HG02610 (cell line): ENCODE data around the gene FKBP1A.

Experiments used
- ATAC-seq: cut with Tn5 transposase; IDR thresholded peaks from one replicate; pipeline ENCODE4 v1.9.1; 2021; ENCODE audit warnings: mild to moderate bottlenecking, moderate library complexity; ENCODE audit not compliant: unreplicated experiment

The FKBP1A gene

DNA sequence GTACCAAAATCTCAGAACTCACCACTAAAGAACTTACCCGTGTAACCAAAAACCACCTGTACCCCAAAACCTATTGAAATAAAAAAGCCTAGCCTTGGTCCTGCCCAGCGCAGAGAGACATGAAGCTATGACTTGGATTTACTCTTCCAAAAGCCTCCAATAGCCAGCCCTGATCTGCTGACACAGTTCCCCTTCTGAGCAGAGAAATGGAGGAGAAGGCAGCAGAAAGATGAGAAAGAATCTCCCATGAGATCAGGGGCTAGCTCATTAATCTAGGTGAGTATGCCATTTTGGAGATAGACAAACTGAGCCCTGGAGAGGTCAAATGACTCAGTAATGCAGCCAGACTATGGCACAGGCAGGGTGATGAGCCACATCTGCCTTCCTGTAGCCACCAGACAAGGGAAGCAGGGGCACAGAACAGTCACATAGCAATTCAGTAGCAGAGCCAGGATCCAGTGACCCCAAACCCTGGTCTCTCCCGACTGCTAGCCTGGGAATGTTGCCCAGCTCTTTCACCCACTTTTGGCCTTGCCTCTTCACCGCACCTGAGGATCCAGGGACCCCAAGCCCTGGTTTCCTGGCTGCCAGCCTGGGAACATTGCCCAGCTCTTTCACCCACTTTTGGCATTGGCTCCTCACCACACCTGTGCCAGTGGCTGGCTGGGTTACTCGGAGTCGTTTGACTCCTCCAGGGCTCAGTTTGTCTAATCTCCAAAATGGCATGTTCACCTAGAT, 56.7 kb downstream of the FKBP1A start:
- ATAC-seq: no peak

- no peak for ATAC-seq
These were observed 58.1 kb downstream of the FKBP1A start for GRCh38 chr20:1334761-1335160.

DNA sequence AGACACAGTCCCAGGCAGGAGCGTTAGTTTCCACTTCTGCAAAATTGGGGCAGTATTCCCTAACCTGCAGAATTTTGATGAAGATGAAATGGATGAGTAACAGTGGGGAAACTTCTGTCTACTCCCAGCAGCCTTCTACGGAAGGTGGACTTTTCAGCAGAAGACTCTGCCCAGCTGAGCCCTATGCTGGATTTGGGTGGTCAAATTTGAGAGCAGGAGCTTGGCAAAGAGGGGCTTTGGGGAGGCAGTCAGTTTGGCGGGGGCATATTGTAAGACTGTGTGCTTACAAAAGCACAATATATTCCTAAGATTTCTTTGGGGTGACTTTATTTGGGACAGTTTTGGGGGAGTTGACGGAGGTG, 58.5 kb downstream of the FKBP1A start:
- no peak for ATAC-seq

- ATAC-seq: no peak
These were observed 59.1 kb downstream of the FKBP1A start for GRCh38 chr20:1333462-1334369.

- ATAC-seq: no peak
These were observed 60.0 kb downstream of the FKBP1A start for GRCh38 chr20:1332749-1333300.

DNA sequence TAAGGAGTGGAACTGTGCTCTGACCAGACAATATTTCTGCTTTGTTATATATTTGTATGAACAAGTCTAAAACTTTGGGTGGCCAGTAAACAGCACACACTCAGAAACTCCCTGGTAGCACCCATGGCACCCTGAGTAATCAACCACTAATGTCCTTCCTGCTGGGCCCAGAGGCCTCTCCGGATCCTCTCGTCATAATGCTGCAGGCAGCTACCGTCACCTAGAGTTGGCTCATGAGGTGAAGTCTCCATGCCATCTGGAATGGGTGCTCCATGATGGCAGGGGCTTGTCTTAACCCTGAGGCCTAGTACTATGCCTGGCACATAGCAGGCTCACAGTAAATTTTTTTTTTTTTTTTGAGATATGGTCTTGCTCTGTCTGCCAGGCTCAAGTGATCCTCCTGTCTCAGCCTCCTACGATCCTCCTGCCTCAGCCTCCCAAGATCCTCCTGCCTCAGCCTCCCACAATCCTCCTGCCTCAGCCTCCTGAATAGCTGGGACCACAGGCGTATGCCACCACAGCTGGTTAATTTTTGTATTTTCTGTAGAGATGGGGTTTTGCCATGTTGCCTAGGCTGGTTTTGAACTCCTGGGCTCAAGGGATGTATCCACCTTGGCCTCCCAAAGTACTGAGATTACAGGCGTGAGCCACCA, 60.9 kb downstream of the FKBP1A start:
- ATAC-seq: no peak

- ATAC-seq: no peak
These were observed 61.8 kb downstream of the FKBP1A start for GRCh38 chr20:1331101-1331500.

- ATAC-seq: no peak
These were observed 62.6 kb downstream of the FKBP1A start for GRCh38 chr20:1330075-1330830.

DNA sequence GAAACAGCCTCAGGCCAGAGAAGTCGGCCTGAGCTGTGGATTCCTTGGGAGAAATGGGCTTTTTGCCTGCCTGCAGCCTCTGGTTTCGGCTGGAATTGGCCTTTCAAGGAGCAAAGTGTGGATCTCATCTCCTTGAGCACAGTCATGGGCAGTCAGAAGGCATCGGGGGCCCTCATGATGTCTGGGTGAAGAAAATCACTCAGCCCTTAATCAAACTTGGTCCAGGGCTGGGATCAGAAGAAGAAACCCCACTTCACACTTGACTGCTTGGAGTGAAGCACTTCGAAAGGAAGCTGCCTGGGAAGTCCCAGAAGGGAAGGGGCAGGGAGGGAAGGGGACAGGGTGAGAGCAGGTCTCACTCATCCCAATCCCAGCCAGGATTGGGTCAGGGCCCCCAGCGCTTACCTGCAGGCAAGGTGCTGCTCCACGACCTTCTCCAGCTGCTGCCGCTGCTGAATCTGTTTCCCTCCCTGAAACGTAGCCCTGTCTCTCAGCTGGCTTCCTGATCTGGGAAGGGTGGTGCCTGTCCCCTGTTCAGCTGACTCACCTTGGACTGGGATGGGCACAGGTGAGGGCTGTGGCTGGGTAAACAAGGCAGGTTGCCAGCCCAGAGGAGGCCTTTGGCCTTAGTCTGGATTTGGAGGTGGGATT, 64.0 kb downstream of the FKBP1A start, which contains the start of gene SDCBP2:
SDCBP2 (minus strand) TSS at position 460 of the 651 bp plus-strand sequence. CDS start 8,723 bp downstream, outside the sequence.
- ATAC-seq: no peak

DNA sequence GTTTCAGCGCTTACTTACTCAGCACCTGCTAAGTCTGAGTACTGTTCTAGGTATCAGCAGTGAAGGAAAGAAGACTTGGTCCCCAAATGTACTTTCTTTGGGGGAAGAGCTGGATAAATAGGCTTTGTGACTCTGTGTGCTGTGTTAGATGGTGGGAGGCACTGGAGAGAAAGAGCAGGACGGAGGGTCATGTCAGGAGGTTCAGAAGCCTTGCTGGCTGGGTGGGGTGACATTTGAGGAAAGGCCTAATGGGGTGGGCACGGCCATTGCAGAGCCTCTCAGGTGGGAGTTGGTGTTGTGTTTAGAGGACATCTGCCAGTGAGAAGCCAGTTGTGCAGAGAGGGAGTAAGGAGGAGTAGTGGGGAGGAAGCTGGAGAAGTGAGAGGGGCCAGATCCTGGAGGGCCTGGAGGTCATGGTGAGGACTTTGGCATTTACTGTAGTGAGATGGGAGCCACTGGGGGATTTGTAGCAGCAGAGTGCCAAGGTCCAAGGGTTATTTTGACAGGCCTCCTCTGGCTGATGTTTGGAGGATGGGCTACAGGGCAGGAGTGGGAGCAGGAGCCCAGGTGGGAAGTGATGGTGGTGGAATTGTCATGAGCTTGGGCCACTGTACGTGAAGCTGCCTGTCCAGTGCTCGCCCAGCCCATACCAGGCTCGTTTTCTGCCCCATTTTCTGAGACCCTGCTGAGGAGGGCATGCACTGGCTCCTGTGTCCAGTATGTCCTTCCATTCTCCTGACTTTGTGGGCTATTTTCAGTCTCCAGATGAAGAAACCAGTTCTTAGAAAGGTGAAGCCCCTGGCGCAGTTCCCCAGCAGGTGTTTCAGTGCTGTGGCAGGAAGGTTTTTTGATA, 64.8 kb downstream of the FKBP1A start:
- ATAC-seq: no peak

- no peak for ATAC-seq
These were observed 65.6 kb downstream of the FKBP1A start for GRCh38 chr20:1327241-1327653.

DNA sequence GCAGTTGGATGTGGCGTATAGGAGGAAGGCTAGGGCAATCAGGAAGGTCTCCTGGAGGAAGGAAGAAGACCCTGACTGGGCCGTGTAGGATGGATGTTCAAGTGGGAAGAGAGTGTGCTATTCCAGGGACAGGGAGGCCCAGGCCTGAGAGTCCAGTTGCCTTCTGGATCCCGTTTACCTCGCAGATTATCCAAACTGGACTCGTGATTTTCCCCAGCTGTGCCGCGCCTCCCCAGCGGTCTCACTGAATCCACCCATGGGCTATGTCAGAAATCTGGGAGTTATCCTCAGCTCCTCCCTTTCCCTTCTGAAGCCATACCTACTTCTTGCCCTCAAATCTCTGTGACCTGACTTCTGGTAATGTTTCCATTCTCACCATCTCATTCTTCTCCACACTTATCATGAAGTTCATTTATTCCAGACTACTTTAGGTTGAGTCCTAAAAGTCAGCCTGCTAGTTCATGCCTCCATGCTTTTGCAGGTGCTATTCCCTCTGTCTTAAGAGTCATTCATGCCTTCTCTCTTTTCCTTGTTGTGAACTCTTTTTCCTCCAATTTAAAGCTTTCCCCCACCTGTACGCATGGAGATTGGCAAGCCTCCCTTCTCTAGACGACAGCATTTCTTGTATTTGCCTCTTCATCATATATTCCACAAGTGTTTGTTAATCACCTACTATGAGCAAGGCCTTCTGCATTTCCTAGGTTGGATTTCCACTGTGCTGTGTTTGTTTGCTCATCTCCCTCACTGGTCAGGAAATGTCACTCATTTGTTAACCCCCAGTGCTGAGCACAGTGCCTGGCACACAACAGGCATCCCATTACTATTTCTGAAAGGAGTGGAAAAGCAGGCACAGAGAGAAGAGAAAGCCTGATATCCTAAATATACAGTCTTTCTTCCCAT, 66.6 kb downstream of the FKBP1A start:
- ATAC-seq: no peak

GRCh38 chr20:1325173-1326030, 67.5 kb downstream of the FKBP1A start:
- peak; percentile 74 for ATAC-seq

DNA sequence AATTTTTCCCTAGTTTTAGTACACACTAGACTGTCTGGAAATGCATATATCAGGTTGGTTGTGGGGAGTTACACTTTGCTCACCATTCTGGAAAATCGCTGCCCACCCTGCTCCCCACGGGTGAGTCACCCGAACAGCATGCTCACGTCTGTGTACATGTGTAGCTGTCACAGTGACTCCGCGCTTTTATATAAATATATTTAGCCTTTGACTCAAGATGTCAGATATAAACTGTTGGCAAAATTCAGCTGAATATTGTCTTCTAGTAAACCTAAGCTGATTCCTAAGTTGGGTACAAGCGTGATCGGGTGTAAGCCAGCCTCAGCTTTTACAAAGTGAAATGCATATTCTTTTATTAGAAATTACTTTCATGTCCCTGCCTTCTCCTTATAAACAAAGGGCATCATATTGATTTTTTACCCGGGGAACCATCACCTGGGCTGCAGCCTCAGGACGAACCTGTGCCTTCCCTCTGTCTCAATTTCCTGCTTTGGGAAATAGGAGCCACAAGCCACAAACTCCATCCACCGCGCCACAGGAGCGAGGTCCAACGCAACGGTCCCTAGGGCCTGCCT, 68.2 kb downstream of the FKBP1A start:
- ATAC-seq: no peak

DNA sequence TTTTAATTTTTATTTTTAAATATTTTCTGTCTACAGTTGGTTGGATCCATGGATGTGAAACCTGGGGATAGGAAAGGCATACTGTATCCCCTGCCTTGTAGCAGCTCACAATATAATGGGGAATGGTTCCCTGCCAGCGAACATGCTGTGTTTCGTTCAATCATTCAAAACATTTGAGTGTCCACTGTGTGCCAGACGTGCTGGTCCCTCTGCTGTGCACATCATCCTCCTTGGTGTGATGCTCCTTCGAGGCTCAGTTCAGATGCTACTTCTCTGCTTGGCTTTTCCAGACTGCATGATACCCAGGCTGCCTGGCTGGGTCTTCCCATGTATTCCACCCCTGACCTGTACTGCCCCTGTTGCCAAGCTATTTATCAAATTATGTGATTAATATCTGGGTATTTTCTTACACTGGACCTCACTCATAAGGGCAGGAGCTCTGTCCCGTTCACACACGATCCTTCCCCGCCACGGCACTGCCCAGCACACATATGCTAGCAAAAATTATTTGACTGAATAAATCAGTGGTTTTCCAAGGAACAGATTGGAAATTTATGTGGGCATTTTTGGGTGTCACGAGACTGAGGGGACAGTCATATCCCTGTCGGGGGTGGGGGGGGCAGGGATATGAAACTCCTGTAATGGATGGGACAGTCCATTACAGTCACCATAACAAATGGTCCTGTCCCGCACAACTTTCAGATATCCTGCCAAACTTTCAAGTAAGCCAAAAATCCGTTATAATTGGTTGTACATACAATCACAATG, 68.8 kb downstream of the FKBP1A start:
- no peak for ATAC-seq

GRCh38 chr20:1323256-1323655, 69.6 kb downstream of the FKBP1A start:
- no peak for ATAC-seq
